Activated CD4-positive, alpha-beta T cell treated with anti-CD3 and anti-CD28 coated beads, Interleukin-2, amount 50 U/mL, for 16 hours (primary cell): ENCODE measurements around the gene CAPNS1.
"Not testable (repeated sequence)": the region's sequence is repeated elsewhere in the genome, so short reads cannot be mapped to it uniquely, and the experiment has no call there.

Source experiments
- DNase-seq: peaks from one replicate; pipeline ENCODE4 v3.0.0-alpha.2; 2020

Gene CAPNS1

DNA sequence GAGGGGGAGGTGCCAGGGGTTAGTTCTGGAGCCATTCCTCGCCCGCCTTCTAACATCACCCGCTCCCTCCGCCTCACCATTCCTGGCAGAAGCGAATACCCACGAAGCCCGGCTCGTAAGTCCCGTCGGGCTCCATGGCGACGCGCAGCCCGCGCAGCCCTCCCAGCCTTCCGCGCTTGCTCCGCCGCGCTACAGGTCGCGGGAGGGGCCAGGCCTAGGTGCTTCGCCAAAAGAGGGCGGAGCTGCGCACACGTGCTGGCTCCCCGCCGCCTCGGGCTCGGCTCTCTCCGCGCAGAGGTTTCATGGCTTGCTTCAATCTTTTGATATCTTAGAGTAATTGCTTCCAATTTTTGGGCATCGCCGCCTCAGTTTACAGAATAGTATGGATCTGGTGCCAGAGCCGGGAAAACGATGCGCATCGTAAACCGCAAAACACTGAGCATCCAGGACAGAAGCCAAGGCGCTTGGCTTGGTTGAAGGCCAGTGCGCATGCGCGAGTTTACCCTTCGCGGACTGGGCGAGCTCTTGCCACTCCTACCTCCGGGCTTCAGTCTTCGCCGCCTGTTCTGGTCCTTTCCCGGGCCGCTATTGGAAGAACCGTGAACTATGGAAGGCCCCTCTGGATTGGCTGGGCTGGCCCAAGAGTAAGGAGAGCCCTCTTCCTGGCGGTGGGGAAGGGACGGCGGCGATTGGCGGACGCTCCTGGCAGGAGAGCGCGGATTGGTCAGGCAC lies 25.0 kb upstream of the CAPNS1 start, which contains the start of gene POLR2I:
POLR2I (minus strand) TSS at position 155 of the 732 bp plus-strand sequence; CDS start at position 136, 19 bp downstream.
- peak; percentile 100 for DNase-seq

DNA sequence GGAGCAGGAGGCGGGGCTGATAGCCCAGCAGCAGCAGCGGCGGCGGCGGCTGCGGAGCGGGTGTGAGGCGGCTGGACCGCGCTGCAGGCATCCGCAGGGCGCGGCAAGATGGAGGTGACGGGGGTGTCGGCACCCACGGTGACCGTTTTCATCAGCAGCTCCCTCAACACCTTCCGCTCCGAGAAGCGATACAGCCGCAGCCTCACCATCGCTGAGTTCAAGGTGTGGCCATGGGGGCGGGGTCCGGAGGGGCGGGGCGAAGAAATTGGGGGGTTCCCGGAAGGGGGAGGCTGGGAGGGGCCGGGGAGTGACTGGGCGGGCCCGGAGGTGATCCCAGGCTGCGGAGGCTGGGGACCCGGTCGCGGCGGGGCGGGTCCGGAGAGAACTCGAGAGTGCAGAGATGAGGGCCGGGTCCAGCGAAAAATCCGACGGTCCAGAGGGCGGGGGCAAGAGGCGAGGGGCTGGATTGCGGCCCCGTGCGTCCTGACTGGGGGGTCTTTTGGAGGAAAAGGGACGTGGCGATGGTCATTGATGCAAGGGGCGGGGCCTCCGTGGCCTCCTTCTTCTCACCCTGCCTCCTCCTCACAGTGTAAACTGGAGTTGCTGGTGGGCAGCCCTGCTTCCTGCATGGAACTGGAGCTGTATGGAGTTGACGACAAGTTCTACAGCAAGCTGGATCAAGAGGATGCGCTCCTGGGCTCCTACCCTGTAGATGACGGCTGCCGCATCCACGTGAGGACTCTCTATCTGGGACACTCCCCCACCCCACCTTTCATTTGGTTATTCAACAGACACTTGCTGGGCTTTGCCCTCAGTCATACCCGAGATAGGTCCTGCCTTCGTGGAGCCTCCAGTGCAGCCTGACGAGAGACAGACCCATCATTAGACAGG lies 24.2 kb upstream of the CAPNS1 start, which contains the start of gene TBCB:
TBCB (plus strand) TSS at position 16 of the 891 bp plus-strand sequence; CDS start at position 109, 93 bp downstream.
- peak; percentile 88 for DNase-seq

DNA sequence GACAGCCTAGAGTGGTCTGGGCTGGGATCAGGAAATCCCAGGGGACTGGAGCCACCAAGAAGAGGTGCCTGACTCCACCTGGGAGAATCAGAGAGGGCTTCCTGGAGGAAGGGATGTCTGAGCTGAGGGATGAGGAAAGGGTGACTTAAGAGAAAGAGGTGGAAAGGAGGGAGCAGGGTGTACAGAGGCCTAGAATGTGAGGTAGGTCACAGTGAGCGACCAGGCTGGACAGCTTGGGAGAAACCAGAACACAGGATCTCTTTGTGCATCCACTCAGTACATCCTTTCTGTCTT lies 23.6 kb upstream of the CAPNS1 start:
- DNase-seq, result no peak

DNA sequence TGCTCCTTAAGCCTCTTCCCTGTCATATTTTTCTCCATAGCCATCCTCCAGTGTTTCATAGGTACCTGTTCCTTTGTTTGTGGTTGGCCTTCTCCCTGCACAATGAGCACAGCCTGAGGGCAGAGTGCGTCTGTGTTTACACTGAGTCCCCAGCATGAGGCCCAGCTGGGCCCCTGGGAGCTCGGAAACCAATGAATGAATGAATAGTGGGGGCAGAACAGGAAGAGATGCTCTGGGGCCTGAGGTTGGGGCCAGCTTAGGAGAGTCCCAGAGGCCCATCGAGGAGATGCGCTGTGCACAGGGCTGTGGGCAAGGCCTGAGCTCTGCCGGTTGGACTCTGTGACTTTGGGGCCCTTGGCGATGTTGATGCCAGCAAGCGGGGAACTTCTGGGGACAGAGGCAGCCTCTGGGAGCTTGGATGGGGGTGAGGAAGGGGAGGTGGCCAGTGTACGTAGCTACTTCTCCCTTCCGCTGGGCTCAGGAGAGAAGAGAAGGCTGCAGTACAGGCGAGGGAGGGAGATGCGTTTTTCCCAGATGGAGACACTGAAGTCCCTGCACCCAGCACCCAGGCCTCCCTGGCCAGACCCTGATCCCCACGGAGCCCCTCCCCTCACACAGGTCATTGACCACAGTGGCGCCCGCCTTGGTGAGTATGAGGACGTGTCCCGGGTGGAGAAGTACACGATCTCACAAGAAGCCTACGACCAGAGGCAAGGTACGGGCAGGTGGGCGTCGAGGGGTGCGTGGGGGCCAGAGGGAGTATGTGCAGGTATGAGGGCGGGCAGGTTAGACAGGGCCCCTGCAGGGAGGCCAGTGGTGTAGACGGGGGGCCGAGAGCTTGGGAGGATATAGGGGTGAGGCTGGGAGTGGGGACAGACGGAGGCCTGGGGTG lies 19.5 kb upstream of the CAPNS1 start:
- DNase-seq, result no peak

DNA sequence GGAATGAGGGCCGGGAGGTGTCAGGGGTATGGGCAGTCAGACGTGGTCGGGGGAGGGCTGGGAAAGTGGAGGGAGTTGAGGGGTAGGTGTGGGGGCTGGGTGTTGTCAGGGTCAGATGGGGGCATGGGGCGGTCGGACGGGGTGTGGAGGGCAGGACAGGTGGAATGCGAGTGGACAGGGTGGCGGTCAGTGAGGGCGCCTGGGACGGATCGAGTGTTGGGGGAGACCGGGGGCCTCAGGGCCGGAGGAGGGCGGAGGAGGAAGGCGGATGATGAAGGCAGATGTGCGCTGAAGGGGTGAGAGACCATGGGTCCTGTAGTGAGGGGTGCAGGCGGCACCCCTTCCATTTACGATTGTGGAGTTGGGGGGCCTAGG lies 18.9 kb upstream of the CAPNS1 start:
- no peak for DNase-seq

DNA sequence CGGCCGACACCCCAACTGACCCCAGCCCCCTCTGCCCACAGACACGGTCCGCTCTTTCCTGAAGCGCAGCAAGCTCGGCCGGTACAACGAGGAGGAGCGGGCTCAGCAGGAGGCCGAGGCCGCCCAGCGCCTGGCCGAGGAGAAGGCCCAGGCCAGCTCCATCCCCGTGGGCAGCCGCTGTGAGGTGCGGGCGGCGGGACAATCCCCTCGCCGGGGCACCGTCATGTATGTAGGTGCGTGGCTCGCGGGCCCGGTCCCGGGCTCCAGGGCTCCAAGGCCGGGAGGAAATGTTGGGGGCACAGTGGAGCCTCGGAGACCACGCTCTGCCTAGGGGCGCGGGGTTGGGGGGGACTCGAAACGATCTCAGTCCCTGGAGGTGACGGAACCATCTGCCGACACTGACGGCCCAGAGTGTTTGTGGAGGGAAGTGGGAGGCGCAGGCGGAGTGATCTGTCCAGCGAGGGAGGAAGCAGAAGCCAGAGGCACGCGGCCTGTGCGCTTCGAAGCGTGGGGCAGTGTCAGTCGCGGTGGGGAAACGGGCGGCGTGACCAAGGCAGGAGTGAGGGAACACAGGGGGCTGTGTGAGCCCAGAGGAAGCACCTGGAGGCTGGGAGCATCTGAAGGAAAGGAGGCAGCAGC lies 18.3 kb upstream of the CAPNS1 start:
- no peak for DNase-seq

DNA sequence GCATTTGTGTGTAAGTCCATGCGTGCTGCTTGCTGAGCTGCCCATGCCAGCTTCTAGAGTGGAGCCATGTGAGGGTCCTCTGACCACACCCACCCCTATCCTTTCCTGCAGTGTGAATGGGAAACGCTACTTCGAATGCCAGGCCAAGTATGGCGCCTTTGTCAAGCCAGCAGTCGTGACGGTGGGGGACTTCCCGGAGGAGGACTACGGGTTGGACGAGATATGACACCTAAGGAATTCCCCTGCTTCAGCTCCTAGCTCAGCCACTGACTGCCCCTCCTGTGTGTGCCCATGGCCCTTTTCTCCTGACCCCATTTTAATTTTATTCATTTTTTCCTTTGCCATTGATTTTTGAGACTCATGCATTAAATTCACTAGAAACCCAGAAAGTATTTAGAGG lies 14.3 kb upstream of the CAPNS1 start:
- peak; percentile 27 for DNase-seq

DNA sequence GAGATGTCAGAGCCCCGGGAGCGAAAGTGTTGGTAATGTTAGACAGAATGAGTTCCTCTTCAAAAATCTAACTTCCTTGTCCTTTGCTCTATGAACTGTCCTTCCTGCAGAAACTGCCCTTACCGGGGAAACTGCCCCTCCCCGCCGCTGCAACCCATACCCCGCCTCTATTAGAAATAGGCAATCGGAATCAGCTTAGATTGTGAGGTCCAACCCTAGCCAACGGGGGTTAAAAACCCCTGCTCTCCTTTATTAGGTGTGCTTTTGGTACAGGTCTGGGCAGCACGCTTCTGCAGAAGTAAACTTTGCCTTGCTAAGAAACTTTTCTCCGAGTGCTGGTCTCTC lies 11.5 kb upstream of the CAPNS1 start:
- DNase-seq, result no peak

DNA sequence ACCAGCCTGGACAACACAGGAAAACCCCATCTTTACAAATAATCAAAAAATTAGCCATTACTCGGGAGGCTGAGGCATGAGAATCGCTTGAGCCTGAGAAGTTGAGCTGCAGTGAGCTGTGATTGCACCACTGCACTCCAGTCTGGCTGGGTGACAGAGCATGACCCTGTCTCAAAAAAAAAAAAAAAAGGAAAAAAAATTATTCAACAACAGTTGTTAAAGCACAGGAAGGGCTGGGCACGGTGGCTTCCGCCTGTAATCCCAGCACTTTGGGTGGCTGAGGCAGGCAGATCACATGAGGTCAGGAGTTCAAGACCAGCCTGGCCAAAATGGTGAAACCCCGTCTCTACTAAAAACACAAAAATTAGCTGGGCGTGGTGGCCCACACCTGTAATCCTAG lies 8.6 kb upstream of the CAPNS1 start:
- not testable (repeated sequence) for DNase-seq

DNA sequence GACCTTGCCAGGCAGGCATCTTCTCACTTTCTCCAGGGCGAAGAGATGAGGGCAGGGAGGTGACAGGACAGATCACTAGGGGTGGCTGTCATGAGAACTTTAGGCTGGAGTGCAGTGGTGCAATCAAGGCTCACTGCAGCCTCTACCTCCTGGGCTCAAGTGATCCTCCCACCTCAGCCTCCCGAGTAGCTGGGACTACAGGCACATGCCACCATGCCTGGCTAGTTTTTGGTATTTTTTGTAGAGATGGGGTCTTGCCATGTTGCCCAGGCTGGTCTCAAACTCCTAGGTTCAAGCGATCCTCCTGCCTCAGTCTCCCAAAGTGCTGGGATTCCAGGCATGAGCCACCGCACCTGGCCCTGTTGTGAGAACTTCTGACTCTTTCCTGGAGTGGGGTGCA lies 5.0 kb upstream of the CAPNS1 start:
- DNase-seq, result not testable (repeated sequence)

DNA sequence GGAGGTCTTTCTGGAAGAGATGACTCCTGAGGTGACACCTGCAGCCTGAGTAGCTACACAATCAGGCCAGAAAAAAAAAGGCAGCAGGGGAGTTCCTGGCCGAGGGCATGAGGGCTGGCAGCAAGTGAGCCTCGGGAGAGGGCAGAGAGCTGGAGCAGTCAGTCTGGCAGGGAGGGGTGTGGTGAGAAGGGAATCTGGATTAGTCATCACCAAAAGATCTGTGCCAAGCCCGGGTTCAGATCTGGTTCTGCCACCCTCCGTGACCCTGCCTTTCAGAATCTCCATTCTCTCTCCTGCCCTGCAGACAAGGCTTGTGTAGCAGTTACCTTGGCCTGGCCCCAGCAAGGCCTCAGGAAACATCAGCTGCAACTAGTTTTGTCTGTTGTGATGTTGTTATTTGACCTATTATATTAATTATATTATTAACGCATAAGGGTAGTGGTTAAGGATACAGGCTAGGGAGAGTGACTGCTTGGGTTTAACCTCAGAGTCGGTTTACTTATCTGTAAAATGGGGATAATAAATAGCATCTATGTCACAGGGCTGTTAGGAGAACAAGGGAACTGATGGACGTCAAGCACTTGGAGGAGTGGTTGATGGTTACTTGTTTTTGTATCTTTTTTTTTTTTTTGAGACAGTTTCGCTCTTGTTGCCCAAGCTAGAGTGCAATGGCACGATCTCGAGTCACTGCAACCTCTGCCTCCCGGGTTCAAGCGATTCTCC lies 2.7 kb upstream of the CAPNS1 start:
- peak; percentile 41 for DNase-seq

DNA sequence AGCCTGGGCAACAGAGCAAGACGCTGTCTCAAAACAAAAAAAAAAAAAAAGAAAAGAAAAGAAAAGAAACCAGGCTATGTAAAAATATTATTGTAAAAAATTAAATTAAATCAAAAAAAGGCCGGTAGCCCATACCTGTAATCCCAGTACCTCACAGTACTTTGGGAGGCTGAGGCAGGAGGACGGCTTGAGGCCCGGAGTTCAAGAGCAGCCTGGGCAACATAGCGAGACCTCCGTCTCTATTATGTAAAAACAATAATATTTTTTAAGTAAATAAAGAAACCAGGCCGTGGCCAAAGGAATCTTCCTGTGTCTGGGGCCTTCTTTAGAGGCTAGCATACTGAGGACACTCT lies 770 bp upstream of the CAPNS1 start:
- DNase-seq, result no peak

DNA sequence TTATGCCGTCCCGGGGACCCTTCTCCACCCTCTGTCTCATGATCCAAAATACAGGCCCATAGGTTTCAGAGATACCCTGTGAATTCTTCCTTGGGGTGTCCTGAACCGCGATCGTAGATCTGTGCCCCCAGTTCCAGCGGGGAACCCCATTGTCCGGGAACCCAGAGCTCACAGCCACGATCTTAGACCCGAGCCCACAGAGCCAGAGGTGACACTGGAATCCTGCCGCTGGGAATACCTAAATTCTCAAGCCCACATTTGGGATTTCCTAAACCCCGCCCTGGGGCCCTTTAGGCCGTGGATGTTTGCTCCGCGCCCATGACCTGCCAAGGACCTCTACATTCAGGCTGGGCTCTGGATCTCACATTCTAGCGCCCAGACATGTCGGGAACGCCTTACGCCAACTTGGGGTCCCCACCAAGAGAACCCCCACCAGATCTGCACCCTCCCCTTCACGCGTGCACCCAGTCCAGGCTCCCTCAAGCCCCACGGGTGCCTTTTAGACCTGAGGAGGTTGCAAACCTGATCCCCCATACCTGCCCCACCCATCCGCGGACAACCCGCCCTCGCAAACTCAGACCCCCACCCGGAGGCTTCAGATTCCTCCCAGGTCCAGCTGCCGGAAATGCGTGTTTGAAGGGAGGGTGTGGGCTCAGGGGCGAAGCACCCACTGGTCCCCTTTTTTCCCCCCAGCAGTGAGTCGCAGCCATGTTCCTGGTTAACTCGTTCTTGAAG lies 605 bp downstream of the CAPNS1 start:
- DNase-seq, result peak; percentile 69

DNA sequence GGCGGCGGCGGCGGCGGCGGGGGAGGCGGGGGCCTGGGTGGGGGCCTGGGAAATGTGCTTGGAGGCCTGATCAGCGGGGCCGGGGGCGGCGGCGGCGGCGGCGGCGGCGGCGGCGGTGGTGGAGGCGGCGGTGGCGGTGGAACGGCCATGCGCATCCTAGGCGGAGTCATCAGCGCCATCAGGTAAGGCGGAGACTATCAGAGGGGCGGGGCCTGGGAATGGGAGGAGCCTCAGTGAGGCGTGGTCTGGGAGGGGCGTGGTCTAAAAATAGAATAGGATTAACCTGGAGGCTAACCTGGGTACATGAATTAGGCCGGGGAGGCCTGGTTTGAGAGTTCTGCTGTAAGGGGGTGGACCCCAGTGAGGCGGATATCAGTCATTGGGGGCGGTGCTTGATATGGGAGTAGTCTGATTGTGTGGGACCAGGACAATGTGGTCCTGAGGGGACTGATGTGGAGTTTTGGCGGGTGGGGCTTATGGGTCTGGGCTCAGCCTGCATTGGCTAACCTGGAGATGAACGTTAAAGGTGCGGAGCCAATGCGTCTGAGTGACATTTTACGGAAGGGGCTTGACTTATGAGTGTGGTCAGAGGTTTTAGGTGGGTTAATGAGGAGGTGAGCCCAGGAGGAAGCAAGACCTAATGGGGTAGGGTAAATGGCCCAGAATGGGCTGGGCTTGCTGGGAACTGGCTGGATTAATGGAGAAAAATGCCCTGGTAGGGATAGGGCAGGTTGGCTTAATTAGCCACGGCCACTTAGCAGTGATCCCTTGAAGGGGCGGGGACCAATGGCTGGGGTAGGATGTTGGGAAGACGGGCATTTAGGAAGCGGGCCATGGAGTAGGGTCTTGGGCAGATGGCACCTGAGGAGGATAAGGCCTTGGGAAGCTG lies 1.4 kb downstream of the CAPNS1 start:
- peak; percentile 95 for DNase-seq

DNA sequence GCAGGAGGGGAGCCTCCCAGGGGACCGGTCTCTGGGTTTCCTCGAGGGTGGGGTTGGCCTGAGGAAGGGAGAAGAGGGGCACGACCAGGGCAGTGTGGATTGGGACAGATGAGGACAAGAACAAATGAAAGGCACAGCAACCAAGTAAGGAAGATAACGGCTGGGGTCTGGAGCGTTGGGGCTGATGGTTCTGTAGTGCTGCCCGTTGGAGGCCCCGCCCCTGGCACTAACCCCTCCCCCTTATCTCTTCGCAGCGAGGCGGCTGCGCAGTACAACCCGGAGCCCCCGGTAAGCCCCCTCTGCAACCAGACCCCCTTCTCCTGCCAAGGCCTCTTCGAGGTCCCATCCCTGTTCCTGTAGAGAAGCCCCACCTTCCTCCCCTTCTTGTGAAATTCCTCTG lies 2.2 kb downstream of the CAPNS1 start:
- DNase-seq, result no peak

DNA sequence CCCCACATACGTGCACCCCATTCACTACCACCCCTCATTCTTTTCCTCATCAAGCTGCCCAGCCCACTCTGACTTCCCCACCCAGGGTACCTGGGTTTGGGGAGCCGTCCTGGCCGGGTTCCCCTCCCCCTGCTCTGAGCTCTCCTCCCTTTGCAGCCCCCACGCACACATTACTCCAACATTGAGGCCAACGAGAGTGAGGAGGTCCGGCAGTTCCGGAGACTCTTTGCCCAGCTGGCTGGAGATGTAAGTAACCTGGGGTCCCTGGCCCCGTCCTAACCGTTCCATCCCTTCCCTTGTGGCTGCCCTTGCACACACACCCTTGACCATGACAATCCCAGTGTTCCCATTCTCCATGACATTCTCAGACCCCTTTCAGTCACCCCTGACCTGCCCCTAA lies 2.6 kb downstream of the CAPNS1 start:
- DNase-seq, result no peak

DNA sequence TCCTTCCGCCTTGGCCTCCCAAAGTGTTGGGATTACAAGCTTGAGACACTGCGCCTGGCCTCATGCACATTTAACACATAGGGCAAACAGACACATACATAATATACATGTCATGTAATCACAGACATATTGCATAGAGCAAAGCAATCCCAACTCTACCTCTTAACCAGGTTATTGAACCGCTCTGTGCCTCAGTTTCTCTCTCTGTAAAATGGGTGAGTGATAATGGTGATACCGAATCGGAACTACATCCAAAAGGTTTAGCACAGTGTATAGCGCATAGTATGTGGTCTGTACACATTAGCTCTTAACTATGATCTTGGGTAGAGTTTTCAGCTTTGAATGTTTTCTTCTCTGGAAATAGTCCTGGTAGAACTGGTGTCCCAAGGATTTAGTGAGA lies 4.8 kb downstream of the CAPNS1 start:
- no peak for DNase-seq

DNA sequence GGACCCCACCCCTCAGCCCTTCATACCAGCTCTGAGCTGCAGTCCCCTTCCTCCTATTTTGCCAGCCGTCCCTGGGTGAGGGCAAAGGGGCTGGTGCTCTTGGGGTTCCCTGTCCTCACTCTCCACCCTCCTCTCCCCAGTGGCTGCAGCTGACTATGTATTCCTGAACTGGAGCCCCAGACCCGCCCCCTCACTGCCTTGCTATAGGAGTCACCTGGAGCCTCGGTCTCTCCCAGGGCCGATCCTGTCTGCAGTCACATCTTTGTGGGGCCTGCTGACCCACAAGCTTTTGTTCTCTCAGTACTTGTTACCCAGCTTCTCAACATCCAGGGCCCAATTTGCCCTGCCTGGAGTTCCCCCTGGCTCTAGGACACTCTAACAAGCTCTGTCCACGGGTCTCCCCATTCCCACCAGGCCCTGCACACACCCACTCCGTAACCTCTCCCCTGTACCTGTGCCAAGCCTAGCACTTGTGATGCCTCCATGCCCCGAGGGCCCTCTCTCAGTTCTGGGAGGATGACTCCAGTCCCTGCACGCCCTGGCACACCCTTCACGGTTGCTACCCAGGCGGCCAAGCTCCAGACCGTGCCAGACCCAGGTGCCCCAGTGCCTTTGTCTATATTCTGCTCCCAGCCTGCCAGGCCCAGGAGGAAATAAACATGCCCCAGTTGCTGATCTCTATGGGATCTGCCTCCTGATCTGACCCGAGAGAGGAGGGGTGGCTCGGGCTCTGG lies 10.0 kb downstream of the CAPNS1 start:
- no peak for DNase-seq

DNA sequence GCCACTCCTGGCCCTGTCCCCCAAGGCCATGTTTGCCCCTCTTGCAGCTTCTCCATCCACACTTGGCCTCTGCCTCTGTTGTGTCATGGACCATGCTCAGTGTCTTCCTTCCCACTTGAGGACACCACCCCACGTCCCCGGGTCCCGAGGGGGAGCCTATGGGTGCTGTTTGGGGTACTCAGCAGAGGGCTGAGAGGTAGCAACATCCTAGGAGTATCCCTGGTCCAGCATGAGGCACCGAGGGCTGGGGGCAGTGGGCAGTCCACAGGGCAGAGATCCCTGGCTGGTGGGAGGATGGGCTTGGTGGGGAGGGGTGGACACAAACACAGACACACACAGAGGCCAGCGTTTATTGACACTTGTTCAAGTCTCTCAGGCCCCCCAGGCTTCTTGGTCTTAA lies 10.7 kb downstream of the CAPNS1 start:
- no peak for DNase-seq
